Heart left ventricle (tissue), 13 donors: ENCODE results near the gene EYS.

ENCODE experiments used
- CTCF ChIP-seq, 12 donors: fragments of 200-600 bp; sonication (generic) in 4 of 12; IDR thresholded peaks; one replicate each; pipeline versions ENCODE4 v1.5.0 to v1.8.0; 2018 to 2022; ENCODE audit warnings: antibody characterized with exemption in 12 of 12, mild to moderate bottlenecking in 5 of 12
- POLR2A ChIP-seq, 2 donors: fragments of 450-650 bp; IDR thresholded peaks; one replicate each; pipeline ENCODE4 v1.6.1; 2017; ENCODE audit warnings: antibody characterized with exemption in 2 of 2, mild to moderate bottlenecking in 2 of 2, moderate library complexity in 2 of 2
- donor health status: ischemic (EF 13 %, LVEDD 7.1; RV severe dilation, severe dysfunction).
- donor health status: DM: no; HTN: yes; CAD: no.
- donor health status: DM: no; HTN: no; CAD: no.
- donor health status: ischemic (EF 25% LVEDD 6.9; RV normal size, moderate dysfunction).
- donor health status: ischemic (EF 25% LVEDD 5.7; RV mildly dilated, moderate dysfunction).
- donor health status: ischemic (EF 35%, LVEDD 5.7; RV mildly dilated, moderate dysfunction).
- donor health status: nonischemic (EF 11% LVEDD 7.7; RV severe dilation, severe dysfunction).
- donor health status: DM: yes; HTN: yes; CAD: no.
- donor health status: PGD.
- donor health status: ischemic (EF 29% LVEDD 5.4; RV normal size, mild dysfunction).
- donor health status: nonischemic (EF 23%, LVEDD 6.1; RV moderate dilation, normal function).

DNA sequence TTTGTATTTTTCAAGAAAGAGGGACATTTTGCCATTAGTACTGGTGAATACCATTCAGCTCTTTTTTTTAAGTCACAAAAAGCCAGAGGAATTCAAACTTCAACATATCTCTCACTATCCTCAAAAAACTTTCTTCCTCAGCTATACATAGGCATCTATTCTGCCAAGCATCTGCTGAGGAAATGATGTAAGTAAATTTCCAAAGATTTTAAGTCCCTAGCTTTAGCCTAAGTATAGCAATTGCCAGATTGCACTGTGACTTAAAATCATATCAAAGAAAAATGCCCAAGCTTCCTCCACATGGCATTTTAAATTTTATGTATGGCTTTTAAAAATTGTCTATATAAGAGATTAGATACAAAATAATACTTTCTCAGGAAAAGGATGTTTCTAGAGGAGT lies 237.4 kb downstream of the EYS start:
- TF ChIP-seq CTCF (IDR thresholded peaks at IDR 0.05) (no peak), POLR2A (IDR thresholded peaks at IDR 0.05) (no peak)
